ENCODE data around the gene LSM3.

GRCh38 chr3:14157951-14158350 is 20.7 kb upstream of the LSM3 start:
- no peak for TF ChIP-seq EZH2 (IDR thresholded peaks at IDR 0.05)
- no peak for TF ChIP-seq CTCF (IDR thresholded peaks at IDR 0.05 in 2 of 3, conservative IDR thresholded peaks at IDR 0.05 in 1 of 3; ENCODE audit: borderline replicate concordance in 1 of 3, insufficient read depth in 1 of 3, low read depth in 2 of 3, low read length in 2 of 3)
- TF ChIP-seq, protein P1, sequence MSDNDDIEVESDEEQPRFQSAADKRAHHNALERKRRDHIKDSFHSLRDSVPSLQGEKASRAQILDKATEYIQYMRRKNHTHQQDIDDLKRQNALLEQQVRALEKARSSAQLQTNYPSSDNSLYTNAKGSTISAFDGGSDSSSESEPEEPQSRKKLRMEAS (IDR thresholded peaks at IDR 0.05), result no peak
- no peak for TF ChIP-seq POLR2A (IDR thresholded peaks at IDR 0.05; ENCODE audit: borderline replicate concordance, extremely low read depth, insufficient read depth, insufficient read length)
- TF ChIP-seq POLR2AphosphoS5 (IDR thresholded peaks at IDR 0.05; ENCODE audit: low read depth, low read length), result no peak
- TF ChIP-seq SIN3A (IDR thresholded peaks at IDR 0.05; ENCODE audit: low read depth), result no peak
- TF ChIP-seq RAD21 (IDR thresholded peaks at IDR 0.05; ENCODE audit: low read depth), result no peak

Data from HCT116 (cell line).